ENCODE data around the gene MROH7.
A peak's percentile ranks its signal among the peaks of the same experiment; 100 is the strongest.

MROH7 gene

GRCh38 chr1:54697896-54698295, 56.3 kb downstream of the MROH7 start:
- DNase-seq (ENCODE audit: low read depth in 2 of 2), result no peak

- no peak for DNase-seq (ENCODE audit: low read depth in 2 of 2)
These were observed 56.8 kb downstream of the MROH7 start for GRCh38 chr1:54698346-54698745.

GRCh38 chr1:54699936-54700525, 58.4 kb downstream of the MROH7 start:
- DNase-seq (ENCODE audit: low read depth in 2 of 2), result no peak

GRCh38 chr1:54701066-54701465, 59.5 kb downstream of the MROH7 start:
- no peak for DNase-seq (ENCODE audit: low read depth in 2 of 2)

GRCh38 chr1:54701996-54702395, 60.4 kb downstream of the MROH7 start:
- no peak for DNase-seq (ENCODE audit: low read depth in 2 of 2)

GRCh38 chr1:54703471-54703870, 61.9 kb downstream of the MROH7 start:
- no peak for DNase-seq (ENCODE audit: low read depth in 2 of 2)

GRCh38 chr1:54705153-54705552, 63.6 kb downstream of the MROH7 start:
- DNase-seq (ENCODE audit: low read depth in 2 of 2), result no peak

- no peak for DNase-seq (ENCODE audit: low read depth in 2 of 2)
These were observed 64.8 kb downstream of the MROH7 start for GRCh38 chr1:54706419-54706818.

GRCh38 chr1:54708385-54708784, 66.8 kb downstream of the MROH7 start:
- no peak for DNase-seq (ENCODE audit: low read depth in 2 of 2)

- no peak for DNase-seq (ENCODE audit: low read depth in 2 of 2)
These were observed 68.1 kb downstream of the MROH7 start for GRCh38 chr1:54709547-54710292.

GRCh38 chr1:54710434-54710833, 68.8 kb downstream of the MROH7 start:
- no peak for DNase-seq (ENCODE audit: low read depth in 2 of 2)

GRCh38 chr1:54710841-54711240, 69.3 kb downstream of the MROH7 start:
- no peak for DNase-seq (ENCODE audit: low read depth in 2 of 2)

GRCh38 chr1:54711536-54711935, 70.0 kb downstream of the MROH7 start:
- DNase-seq (ENCODE audit: low read depth in 2 of 2), result no peak

- DNase-seq (ENCODE audit: low read depth in 2 of 2), result no peak
These were observed 73.4 kb downstream of the MROH7 start for GRCh38 chr1:54714881-54715492.

GRCh38 chr1:54715493-54716298, 74.1 kb downstream of the MROH7 start, which contains the start of gene TTC4:
TSS of gene TTC4 (plus strand) at chr1:54715861. CDS start at chr1:54715909, 48 bp downstream.
- peak; percentile 73 to 81 for DNase-seq (ENCODE audit: low read depth in 2 of 2)

- DNase-seq (ENCODE audit: low read depth in 2 of 2), result no peak
These were observed 74.9 kb downstream of the MROH7 start for GRCh38 chr1:54716299-54717047.

GRCh38 chr1:54721719-54722118, 80.1 kb downstream of the MROH7 start:
- no peak for DNase-seq (ENCODE audit: low read depth in 2 of 2)

GRCh38 chr1:54723985-54724384, 82.4 kb downstream of the MROH7 start:
- DNase-seq (ENCODE audit: low read depth in 2 of 2), result no peak

- DNase-seq (ENCODE audit: low read depth in 2 of 2), result no peak
These were observed 83.2 kb downstream of the MROH7 start for GRCh38 chr1:54724771-54725170.

- DNase-seq (ENCODE audit: low read depth in 2 of 2), result no peak
These were observed 86.4 kb downstream of the MROH7 start for GRCh38 chr1:54728027-54728426.

- DNase-seq (ENCODE audit: low read depth in 2 of 2), result no peak
These were observed 95.1 kb downstream of the MROH7 start for GRCh38 chr1:54736685-54737084.
